Neural crest cell (in vitro differentiated cells): ENCODE data around the gene CARMIL1. TPM values are rescaled to one million over a fixed set of nuclear protein-coding genes. Genes with fewer than 3 reads are reported as not detected.
A peak's percentile ranks its signal among the peaks of the same experiment; 100 is the strongest.

Experiments used
- DNase-seq: peaks from one replicate; pipeline ENCODE4 v3.0.0; 2021; ENCODE audit warnings: low read depth, mixed read lengths, low spot score
- H3K27ac Mint-ChIP-seq: one replicate; pipeline ENCODE4 v1.8.0; 2021; ENCODE audit warnings: mild to moderate bottlenecking, mixed read lengths; ENCODE audit not compliant: unreplicated experiment
- H3K27me3 Mint-ChIP-seq: 2 replicates; pipeline ENCODE4 v1.8.0; 2021; ENCODE audit warnings: low read depth, mild to moderate bottlenecking, mixed read lengths
- H3K36me3 Mint-ChIP-seq: 2 replicates; pipeline ENCODE4 v1.8.0; 2021; ENCODE audit warnings: low read depth, mild to moderate bottlenecking, mixed read lengths
- H3K4me1 Mint-ChIP-seq: 2 replicates; pipeline ENCODE4 v1.8.0; 2021; ENCODE audit warnings: mixed read lengths
- H3K4me3 Mint-ChIP-seq: one replicate; pipeline ENCODE4 v1.8.0; 2021; ENCODE audit warnings: mild to moderate bottlenecking, mixed read lengths
- H3K9me3 Mint-ChIP-seq: 2 replicates; pipeline ENCODE4 v1.8.0; 2021; ENCODE audit warnings: mixed read lengths
- total RNA-seq: library from RNA; stranded (reverse); gene quantifications from 2 replicates; pipeline ENCODE4 v1.2.1, GENCODE V29; 2021
- TF ChIP-seq, protein P1 (sequence below): fragments of 200-600 bp; sonication (generic); conservative IDR thresholded peaks from 2 replicates; pipeline ENCODE4 v1.5.0; 2021; ENCODE audit warnings: antibody characterized with exemption, mild to moderate bottlenecking

The CARMIL1 gene
- total RNA-seq, 1 donor from 2014 or later = 4.5 TPM

DNA sequence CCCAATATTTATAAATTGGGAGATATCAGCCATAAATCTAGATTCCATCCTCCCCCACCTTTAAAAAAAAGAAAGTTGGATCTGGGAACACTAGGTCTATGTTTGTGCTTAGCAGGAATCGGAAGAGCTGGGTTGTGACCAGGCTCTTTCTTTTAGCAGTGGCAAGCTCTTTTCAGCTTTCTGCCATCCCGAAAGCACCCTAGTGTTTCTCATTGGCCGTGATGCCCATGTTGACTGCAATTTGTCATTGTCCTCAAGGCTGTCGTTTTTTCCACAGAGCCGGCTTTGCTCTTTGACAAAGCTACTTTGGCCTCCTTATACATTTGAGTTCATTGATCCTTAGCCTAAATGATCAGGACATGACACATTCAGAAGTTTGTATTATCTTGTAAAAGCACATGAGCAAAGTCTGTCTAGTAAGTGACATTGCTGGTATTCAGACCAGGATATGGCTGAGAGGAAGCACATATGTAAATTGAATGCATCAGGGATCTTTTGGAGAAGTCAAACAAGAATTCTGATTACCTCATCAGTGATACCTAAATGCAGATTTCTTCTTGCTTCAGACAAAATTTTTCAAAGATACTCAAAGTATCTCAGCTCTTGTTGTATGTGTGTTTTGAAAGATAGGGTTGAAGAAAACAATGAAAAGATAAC, 50.1 kb downstream of the CARMIL1 start:
- Mint-ChIP-seq H3K9me3 (no peaks in the 10 kb centered on the region), H3K4me1 (peaks cover 22% of the 10 kb centered on the region), H3K36me3 (no peaks in the 10 kb centered on the region), H3K4me3 (no peak overlapping the region), H3K27ac (no peak overlapping the region), H3K27me3 (no peaks in the 10 kb centered on the region)
- TF ChIP-seq, protein P1, sequence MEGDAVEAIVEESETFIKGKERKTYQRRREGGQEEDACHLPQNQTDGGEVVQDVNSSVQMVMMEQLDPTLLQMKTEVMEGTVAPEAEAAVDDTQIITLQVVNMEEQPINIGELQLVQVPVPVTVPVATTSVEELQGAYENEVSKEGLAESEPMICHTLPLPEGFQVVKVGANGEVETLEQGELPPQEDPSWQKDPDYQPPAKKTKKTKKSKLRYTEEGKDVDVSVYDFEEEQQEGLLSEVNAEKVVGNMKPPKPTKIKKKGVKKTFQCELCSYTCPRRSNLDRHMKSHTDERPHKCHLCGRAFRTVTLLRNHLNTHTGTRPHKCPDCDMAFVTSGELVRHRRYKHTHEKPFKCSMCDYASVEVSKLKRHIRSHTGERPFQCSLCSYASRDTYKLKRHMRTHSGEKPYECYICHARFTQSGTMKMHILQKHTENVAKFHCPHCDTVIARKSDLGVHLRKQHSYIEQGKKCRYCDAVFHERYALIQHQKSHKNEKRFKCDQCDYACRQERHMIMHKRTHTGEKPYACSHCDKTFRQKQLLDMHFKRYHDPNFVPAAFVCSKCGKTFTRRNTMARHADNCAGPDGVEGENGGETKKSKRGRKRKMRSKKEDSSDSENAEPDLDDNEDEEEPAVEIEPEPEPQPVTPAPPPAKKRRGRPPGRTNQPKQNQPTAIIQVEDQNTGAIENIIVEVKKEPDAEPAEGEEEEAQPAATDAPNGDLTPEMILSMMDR = no peak
- no peak for DNase-seq

GRCh38 chr6:25329982-25330381, 50.8 kb downstream of the CARMIL1 start:
- Mint-ChIP-seq H3K9me3 (no peaks in the 10 kb centered on the region), H3K4me1 (peaks cover 19% of the 10 kb centered on the region), H3K4me3 (no peak overlapping the region), H3K36me3 (no peaks in the 10 kb centered on the region), H3K27me3 (peaks cover 1% of the 10 kb centered on the region), H3K27ac (no peak overlapping the region)
- DNase-seq = no peak
- TF ChIP-seq, protein P1 = no peak

DNA sequence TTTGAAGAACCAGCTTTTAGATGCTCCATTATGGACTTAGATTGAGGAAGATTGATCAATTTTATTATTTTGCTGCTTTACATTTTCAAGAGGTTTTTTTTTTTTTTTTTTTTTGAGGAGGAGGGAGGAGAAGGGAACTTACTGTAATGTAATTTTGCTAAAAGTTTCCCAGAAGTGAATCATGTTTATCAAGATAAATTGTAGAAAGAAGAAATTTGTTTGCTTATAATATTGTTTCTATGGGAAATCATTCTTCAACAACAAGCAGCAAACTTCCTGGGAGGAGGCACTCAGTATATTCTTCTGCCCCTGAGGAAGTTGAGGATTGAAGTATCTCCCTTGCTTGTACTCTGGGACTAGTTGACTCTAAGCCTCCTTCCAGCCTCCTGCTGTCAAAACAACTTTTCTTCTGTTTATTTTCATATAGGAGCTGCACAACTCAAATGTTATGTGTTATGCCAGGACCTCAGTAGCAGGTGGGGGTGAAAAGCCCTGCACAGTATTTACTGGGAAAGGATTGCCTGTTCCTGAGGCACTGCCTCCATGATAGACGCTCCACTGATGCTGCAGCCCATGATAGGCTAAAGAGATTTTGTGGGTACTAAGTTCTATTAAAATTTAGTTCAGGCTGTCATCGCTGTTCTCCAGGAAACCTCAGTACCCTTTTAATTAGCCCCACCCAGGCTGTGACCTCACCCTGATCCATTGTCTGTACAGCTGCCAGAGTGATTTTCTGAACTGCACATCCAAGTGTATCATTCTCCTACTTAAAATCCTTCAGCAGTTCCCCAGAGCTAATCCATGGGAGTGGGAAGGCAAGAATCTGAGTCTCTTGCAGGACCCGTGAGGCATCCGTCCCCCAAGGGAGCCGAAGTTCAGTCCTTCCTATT, 51.9 kb downstream of the CARMIL1 start:
- Mint-ChIP-seq H3K4me1 (peaks cover 27% of the 10 kb centered on the region), H3K27ac (no peak overlapping the region), H3K36me3 (no peaks in the 10 kb centered on the region), H3K9me3 (no peaks in the 10 kb centered on the region), H3K27me3 (peaks cover 3% of the 10 kb centered on the region), H3K4me3 (no peak overlapping the region)
- no peak for DNase-seq
- TF ChIP-seq, protein P1 = no peak

DNA sequence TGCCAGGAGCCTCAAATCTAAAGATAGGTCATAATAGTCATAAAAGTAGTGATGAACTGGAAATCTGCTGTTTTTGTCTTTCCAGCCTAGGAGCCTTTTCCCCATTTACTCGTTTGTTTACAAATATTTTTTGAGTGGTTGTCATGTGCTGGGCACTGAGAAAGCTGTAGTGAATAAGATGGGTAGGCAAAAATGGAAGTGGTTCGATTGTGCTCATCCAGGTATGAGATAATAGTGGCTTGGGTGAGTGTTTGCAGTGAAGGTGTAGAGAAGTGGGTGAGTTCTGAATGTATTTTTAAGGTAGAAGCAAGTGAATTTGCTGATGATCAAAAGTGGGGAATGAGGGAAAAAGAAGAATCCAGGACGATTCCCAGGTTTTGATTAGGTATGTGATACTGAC, 53.0 kb downstream of the CARMIL1 start:
- H3K27me3 Mint-ChIP-seq = peaks cover 5% of the 10 kb centered on the region
- H3K4me3 Mint-ChIP-seq = no peak overlapping the region
- no peaks in the 10 kb centered on the region for H3K9me3 Mint-ChIP-seq
- DNase-seq = no peak
- TF ChIP-seq, protein P1 = no peak
- peaks cover 32% of the 10 kb centered on the region for H3K4me1 Mint-ChIP-seq
- no peaks in the 10 kb centered on the region for H3K36me3 Mint-ChIP-seq
- H3K27ac Mint-ChIP-seq = peak overlapping the region; percentile 63

GRCh38 chr6:25332655-25333071, 53.5 kb downstream of the CARMIL1 start:
- Mint-ChIP-seq H3K4me1 (peaks cover 37% of the 10 kb centered on the region), H3K27ac (no peak overlapping the region), H3K9me3 (no peaks in the 10 kb centered on the region), H3K36me3 (no peaks in the 10 kb centered on the region), H3K27me3 (peaks cover 5% of the 10 kb centered on the region), H3K4me3 (no peak overlapping the region)
- TF ChIP-seq, protein P1 = no peak
- no peak for DNase-seq
